C4-2B (cell line): ENCODE data around the gene LRRC56.

Experiments
- CTCF ChIP-seq: fragments of 450-650 bp; conservative IDR thresholded peaks from 2 replicates; pipeline ENCODE4 v1.5.1; 2017; ENCODE audit warnings: mild to moderate bottlenecking
- ZFX ChIP-seq: fragments of 450-650 bp; IDR thresholded peaks from 2 replicates; pipeline ENCODE4 v1.6.1; 2017

GRCh38 chr11:557328-558132, 20.2 kb downstream of the LRRC56 start:
- no peak for TF ChIP-seq CTCF
- TF ChIP-seq ZFX: no peak
